ENCODE data around the gene PDLIM1.

PDLIM1 gene

GRCh38 chr10:95221124-95221523 is 69.7 kb downstream of the PDLIM1 start:
- no peak for TF ChIP-seq CTCF (IDR thresholded peaks at IDR 0.05; ENCODE audit: extremely low read depth, insufficient read depth, missing control alignments)
- in situ Hi-C loops (cut with MboI; ENCODE audit: low pct_unique_long_range_greater_than_20kb, low sequenced_read_pairs, unreplicated experiment): no loop called here
- no peak for DNase-seq (ENCODE audit: low spot score)

GRCh38 chr10:95220539-95220938 is 70.3 kb downstream of the PDLIM1 start:
- no peak for DNase-seq (ENCODE audit: low spot score)
- no peak for TF ChIP-seq CTCF (IDR thresholded peaks at IDR 0.05; ENCODE audit: extremely low read depth, insufficient read depth, missing control alignments)
- in situ Hi-C loops (cut with MboI; ENCODE audit: low pct_unique_long_range_greater_than_20kb, low sequenced_read_pairs, unreplicated experiment): no loop called here

GRCh38 chr10:95217476-95217875 is 73.3 kb downstream of the PDLIM1 start:
- in situ Hi-C loops (cut with MboI; ENCODE audit: low pct_unique_long_range_greater_than_20kb, low sequenced_read_pairs, unreplicated experiment): no loop called here
- no peak for DNase-seq (ENCODE audit: low spot score)
- no peak for TF ChIP-seq CTCF (IDR thresholded peaks at IDR 0.05; ENCODE audit: extremely low read depth, insufficient read depth, missing control alignments)

GRCh38 chr10:95214793-95215192 is 76.0 kb downstream of the PDLIM1 start:
- in situ Hi-C loops (cut with MboI; ENCODE audit: low pct_unique_long_range_greater_than_20kb, low sequenced_read_pairs, unreplicated experiment): no loop called here
- DNase-seq (ENCODE audit: low spot score): peak; percentile 17
- no peak for TF ChIP-seq CTCF (IDR thresholded peaks at IDR 0.05; ENCODE audit: extremely low read depth, insufficient read depth, missing control alignments)

- no peak for TF ChIP-seq CTCF (IDR thresholded peaks at IDR 0.05; ENCODE audit: extremely low read depth, insufficient read depth, missing control alignments)
- no peak for DNase-seq (ENCODE audit: low spot score)
- in situ Hi-C loops (cut with MboI; ENCODE audit: low pct_unique_long_range_greater_than_20kb, low sequenced_read_pairs, unreplicated experiment): no loop called here
These were observed 76.4 kb downstream of the PDLIM1 start for GRCh38 chr10:95214369-95214768.

- in situ Hi-C loops (cut with MboI; ENCODE audit: low pct_unique_long_range_greater_than_20kb, low sequenced_read_pairs, unreplicated experiment): no loop called here
- no peak for DNase-seq (ENCODE audit: low spot score)
- no peak for TF ChIP-seq CTCF (IDR thresholded peaks at IDR 0.05; ENCODE audit: extremely low read depth, insufficient read depth, missing control alignments)
These were observed 79.1 kb downstream of the PDLIM1 start for GRCh38 chr10:95211606-95212279.

All from GM13977 (cell line).